K562 (cell line): ENCODE results near the gene RREB1. TPM values are rescaled to one million over a fixed set of nuclear protein-coding genes. Genes with fewer than 3 reads are reported as not detected.
A peak's percentile ranks its signal among the peaks of the same experiment; 100 is the strongest.

Experiments
- DIDO1 ChIP-seq: fragments of 450-650 bp; IDR thresholded peaks from 2 replicates; pipeline ENCODE4 v1.6.1; 2016; ENCODE audit warnings: low read depth, missing biosample characterization, missing genetic modification characterization
- E2F4 ChIP-seq: sonication (generic); formaldehyde crosslinking; IDR thresholded peaks from 2 replicates; pipeline ENCODE4 v1.8.0; 2022; ENCODE audit warnings: mild to moderate bottlenecking, low read depth, missing genetic modification reagents
- FOXJ3 ChIP-seq: sonication (generic); formaldehyde crosslinking; IDR thresholded peaks from 2 replicates; pipeline ENCODE4 v1.4.0; 2020; ENCODE audit warnings: mild to moderate bottlenecking, missing genetic modification reagents
- NFE2L1 ChIP-seq: fragments of 450-650 bp; IDR thresholded peaks from 2 replicates; pipeline ENCODE4 v1.6.1; 2016; ENCODE audit warnings: missing genetic modification characterization, low read depth, mild to moderate bottlenecking, missing compliant biosample characterization, moderate library complexity, borderline replicate concordance
- NR3C1 ChIP-seq: sonication (generic); formaldehyde crosslinking; IDR thresholded peaks from 2 replicates; pipeline ENCODE4 v1.8.1; 2022; ENCODE audit warnings: missing genetic modification reagents
- PHB ChIP-seq: fragments of 250-450 bp; sonication (Bioruptor Pico); IDR thresholded peaks from 2 replicates; pipeline ENCODE4 v1.5.0; 2021
- PHF20 ChIP-seq: fragments of 450-650 bp; IDR thresholded peaks from 2 replicates; pipeline ENCODE4 v1.6.1; 2018; ENCODE audit not compliant: partially characterized antibody
- POLR2G ChIP-seq: fragments of 200-400 bp; formaldehyde crosslinking; IDR thresholded peaks from 2 replicates; pipeline ENCODE4 v1.6.1; 2017; ENCODE audit warnings: low read depth, mild to moderate bottlenecking, antibody characterized with exemption, low read length, moderate library complexity
- RAD21 ChIP-seq, 2 experiments: fragments of 250-450 bp in 1 of 2; fragments of 450-650 bp in 1 of 2; sonication (Bioruptor Pico) in 1 of 2; formaldehyde crosslinking in 1 of 2; IDR thresholded peaks in 1 of 2; conservative IDR thresholded peaks in 1 of 2; 2 replicates each; pipeline versions ENCODE4 v1.4.0 to v1.8.0; 2020 to 2022; ENCODE audit warnings: mild to moderate bottlenecking in 2 of 2, moderate library complexity in 1 of 2
- RBM14 ChIP-seq: fragments of 200-400 bp; formaldehyde crosslinking; IDR thresholded peaks from 2 replicates; pipeline ENCODE4 v1.6.1; 2018; ENCODE audit warnings: low read depth, mild to moderate bottlenecking, low read length, moderate library complexity, borderline replicate concordance; ENCODE audit not compliant: insufficient read depth
- TAF9B ChIP-seq: fragments of 450-650 bp; IDR thresholded peaks from 2 replicates; pipeline ENCODE4 v1.6.1; 2018; ENCODE audit warnings: mild to moderate bottlenecking; ENCODE audit not compliant: partially characterized antibody
- ZC3H8 ChIP-seq: fragments of 450-650 bp; IDR thresholded peaks from 2 replicates; pipeline ENCODE4 v1.6.1; 2017
- ZNF3 ChIP-seq: fragments of 250-450 bp; sonication (Bioruptor Pico); IDR thresholded peaks from 2 replicates; pipeline ENCODE4 v1.5.0; 2021; ENCODE audit warnings: mild to moderate bottlenecking, moderate library complexity
- ZNF41 ChIP-seq: fragments of 250-450 bp; sonication (Bioruptor Pico); conservative IDR thresholded peaks from 2 replicates; pipeline ENCODE4 v1.4.0; 2020; ENCODE audit warnings: mild to moderate bottlenecking
- ZNF586 ChIP-seq: fragments of 450-650 bp; formaldehyde crosslinking; conservative IDR thresholded peaks from 2 replicates; pipeline ENCODE4 v1.4.0; 2020; ENCODE audit warnings: mild to moderate bottlenecking, moderate library complexity
- ZNF589 ChIP-seq: fragments of 200-800 bp; sonication (Bioruptor generic); IDR thresholded peaks from 2 replicates; pipeline ENCODE4 v1.6.1; 2016; ENCODE audit warnings: low read depth, missing genetic modification characterization, missing compliant biosample characterization
- ZNF764 ChIP-seq: fragments of 250-450 bp; sonication (Bioruptor Pico); IDR thresholded peaks from 2 replicates; pipeline ENCODE4 v1.4.0; 2020; ENCODE audit warnings: low read depth, mild to moderate bottlenecking, moderate library complexity
- polyA plus RNA-seq, 8 experiments: library from polyadenylated mRNA; depleted of rRNA in 4 of 8; stranded (reverse) in 5 of 8; unstranded in 3 of 8; fragments of >200 nt; fragmentation: Nextera tagmentation in 2 of 8; fragmentation: Illumina TruSeq in 1 of 8; extraction: Ambion mirVana in 2 of 8; extraction: Trizol in 1 of 8; gene quantifications; 2 replicates each; pipeline versions ENCODE4 v1.2.1 to v1.2.3, GENCODE V29; 2011 to 2014; ENCODE audit warnings: inconsistent platforms in 1 of 8, missing spikeins in 1 of 8
- total RNA-seq, 7 experiments: library from RNA; depleted of rRNA in 6 of 7; stranded (reverse); fragments of >200 nt in 6 of 7; fragmentation: Illumina TruSeq in 2 of 7; extraction: Trizol in 2 of 7; gene quantifications; 2 replicates each; pipeline versions ENCODE4 v1.2.1 to v1.2.3, GENCODE V29; 2011 to 2021; ENCODE audit warnings: low replicate concordance in 1 of 7
- TF ChIP-seq, protein P1 (sequence below): fragments of 450-650 bp; formaldehyde crosslinking; IDR thresholded peaks from 2 replicates; pipeline ENCODE4 v1.4.0; 2020; ENCODE audit warnings: mild to moderate bottlenecking, moderate library complexity
- TF ChIP-seq, protein P2 (sequence below): sonication (generic); IDR thresholded peaks from 2 replicates; pipeline ENCODE4 v1.6.1; 2016
- TF ChIP-seq, protein P3 (sequence below): fragments of 250-450 bp; sonication (Bioruptor Pico); IDR thresholded peaks from 2 replicates; pipeline ENCODE4 v1.4.0; 2020; ENCODE audit warnings: borderline replicate concordance
- TF ChIP-seq, protein P4 (sequence below): fragments of 450-650 bp; formaldehyde crosslinking; IDR thresholded peaks from 2 replicates; pipeline ENCODE4 v1.4.0; 2020; ENCODE audit warnings: mild to moderate bottlenecking
- TF ChIP-seq, protein P5 (sequence below): fragments of 450-650 bp; IDR thresholded peaks from 2 replicates; pipeline ENCODE4 v1.6.1; 2016; ENCODE audit warnings: low read depth, mild to moderate bottlenecking, moderate library complexity

RREB1 gene
- total and polyA plus RNA-seq, 9 of the 15 experiments (the other 6 are each of a cell fraction or from before 2014, with no cell fraction given), result 3.3 to 64.2 (median 19.3) TPM

DNA sequence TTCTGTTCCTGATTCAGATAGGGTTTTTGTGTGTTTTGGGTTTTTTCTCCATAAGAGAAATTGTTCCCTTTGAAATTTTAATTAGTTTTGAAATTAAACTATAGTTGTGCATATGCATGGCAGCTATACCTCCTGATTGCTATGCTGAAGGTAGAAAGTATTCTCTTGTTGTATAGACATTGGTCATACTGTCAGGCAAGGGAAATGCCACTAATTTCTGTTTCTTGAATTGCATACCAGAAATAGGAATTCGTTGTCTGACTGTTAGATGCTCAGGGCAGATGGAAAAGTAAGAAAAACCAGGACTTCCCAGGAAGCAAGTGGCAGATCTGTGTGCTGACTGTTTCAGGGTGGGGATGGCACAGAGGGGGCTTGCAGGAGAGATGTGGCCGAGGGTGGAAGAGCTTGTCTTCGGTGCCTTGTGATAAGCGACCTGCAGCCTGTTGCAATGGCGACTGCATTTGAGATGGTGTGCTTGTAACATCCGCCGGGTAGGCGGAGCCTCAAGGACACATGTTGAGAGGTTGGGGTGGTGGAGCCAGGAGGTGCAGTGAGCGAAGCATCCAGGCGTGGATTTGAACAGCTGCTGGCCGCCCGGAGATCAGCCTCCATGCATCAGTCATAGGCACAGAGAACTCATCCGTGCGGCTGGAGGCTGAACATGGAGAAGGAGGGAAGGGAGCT lies 42.8 kb downstream of the RREB1 start (continued):
- TF ChIP-seq NFE2L1 (tag) (no peak), ZNF3 (CRISPR knock-in tag) (no peak), ZNF586 (CRISPR knock-in tag) (no peak), FOXJ3 (CRISPR knock-in tag) (no peak), PHB (CRISPR knock-in tag) (no peak), POLR2G (peak; percentile 76), ZNF41 (CRISPR knock-in tag) (no peak), ZC3H8 (no peak), ZNF589 (CRISPR knock-in tag) (no peak), E2F4 (CRISPR knock-in tag) (no peak), NR3C1 (CRISPR knock-in tag) (no peak), RBM14 (no peak), ZNF764 (CRISPR knock-in tag) (no peak), PHF20 (no peak), TAF9B (peak; percentile 66), DIDO1 (no peak), RAD21 (CRISPR knock-in tag; conservative IDR thresholded peaks at IDR 0.05 in 1 of 2, IDR thresholded peaks at IDR 0.05 in 1 of 2) (peak in 1 of 2 experiments; percentile 14; a peak in 1 of 4 replicates)
- TF ChIP-seq, protein P1, sequence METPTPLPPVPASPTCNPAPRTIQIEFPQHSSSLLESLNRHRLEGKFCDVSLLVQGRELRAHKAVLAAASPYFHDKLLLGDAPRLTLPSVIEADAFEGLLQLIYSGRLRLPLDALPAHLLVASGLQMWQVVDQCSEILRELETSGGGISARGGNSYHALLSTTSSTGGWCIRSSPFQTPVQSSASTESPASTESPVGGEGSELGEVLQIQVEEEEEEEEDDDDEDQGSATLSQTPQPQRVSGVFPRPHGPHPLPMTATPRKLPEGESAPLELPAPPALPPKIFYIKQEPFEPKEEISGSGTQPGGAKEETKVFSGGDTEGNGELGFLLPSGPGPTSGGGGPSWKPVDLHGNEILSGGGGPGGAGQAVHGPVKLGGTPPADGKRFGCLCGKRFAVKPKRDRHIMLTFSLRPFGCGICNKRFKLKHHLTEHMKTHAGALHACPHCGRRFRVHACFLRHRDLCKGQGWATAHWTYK (CRISPR knock-in tag), result peak; percentile 56; the same call in 1 of the 2 replicates
- TF ChIP-seq, protein P2, sequence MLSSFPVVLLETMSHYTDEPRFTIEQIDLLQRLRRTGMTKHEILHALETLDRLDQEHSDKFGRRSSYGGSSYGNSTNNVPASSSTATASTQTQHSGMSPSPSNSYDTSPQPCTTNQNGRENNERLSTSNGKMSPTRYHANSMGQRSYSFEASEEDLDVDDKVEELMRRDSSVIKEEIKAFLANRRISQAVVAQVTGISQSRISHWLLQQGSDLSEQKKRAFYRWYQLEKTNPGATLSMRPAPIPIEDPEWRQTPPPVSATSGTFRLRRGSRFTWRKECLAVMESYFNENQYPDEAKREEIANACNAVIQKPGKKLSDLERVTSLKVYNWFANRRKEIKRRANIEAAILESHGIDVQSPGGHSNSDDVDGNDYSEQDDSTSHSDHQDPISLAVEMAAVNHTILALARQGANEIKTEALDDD, result no peak; the same call in 1 of the 2 replicates
- TF ChIP-seq, protein P3, sequence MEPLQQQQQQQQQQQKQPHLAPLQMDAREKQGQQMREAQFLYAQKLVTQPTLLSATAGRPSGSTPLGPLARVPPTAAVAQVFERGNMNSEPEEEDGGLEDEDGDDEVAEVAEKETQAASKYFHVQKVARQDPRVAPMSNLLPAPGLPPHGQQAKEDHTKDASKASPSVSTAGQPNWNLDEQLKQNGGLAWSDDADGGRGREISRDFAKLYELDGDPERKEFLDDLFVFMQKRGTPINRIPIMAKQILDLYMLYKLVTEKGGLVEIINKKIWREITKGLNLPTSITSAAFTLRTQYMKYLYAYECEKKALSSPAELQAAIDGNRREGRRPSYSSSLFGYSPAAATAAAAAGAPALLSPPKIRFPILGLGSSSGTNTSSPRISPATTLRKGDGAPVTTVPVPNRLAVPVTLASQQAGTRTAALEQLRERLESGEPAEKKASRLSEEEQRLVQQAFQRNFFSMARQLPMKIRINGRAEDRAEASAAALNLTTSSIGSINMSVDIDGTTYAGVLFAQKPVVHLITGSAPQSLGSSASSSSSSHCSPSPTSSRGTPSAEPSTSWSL (CRISPR knock-in tag), result no peak
- TF ChIP-seq, protein P4, sequence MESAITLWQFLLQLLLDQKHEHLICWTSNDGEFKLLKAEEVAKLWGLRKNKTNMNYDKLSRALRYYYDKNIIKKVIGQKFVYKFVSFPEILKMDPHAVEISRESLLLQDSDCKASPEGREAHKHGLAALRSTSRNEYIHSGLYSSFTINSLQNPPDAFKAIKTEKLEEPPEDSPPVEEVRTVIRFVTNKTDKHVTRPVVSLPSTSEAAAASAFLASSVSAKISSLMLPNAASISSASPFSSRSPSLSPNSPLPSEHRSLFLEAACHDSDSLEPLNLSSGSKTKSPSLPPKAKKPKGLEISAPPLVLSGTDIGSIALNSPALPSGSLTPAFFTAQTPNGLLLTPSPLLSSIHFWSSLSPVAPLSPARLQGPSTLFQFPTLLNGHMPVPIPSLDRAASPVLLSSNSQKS (CRISPR knock-in tag), result no peak
- TF ChIP-seq, protein P5, sequence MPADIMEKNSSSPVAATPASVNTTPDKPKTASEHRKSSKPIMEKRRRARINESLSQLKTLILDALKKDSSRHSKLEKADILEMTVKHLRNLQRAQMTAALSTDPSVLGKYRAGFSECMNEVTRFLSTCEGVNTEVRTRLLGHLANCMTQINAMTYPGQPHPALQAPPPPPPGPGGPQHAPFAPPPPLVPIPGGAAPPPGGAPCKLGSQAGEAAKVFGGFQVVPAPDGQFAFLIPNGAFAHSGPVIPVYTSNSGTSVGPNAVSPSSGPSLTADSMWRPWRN, result no peak
